SK-N-SH (cell line): Measurements from ENCODE around the gene FMNL2. TPM values are rescaled to one million over a fixed set of nuclear protein-coding genes. Genes with fewer than 3 reads are reported as not detected.

Experiments used
- CTCF ChIA-PET: fragments of 300-600, 350-600 bp; formaldehyde crosslinking; extraction: SDS; loops from one replicate; lab custom pipeline; 2021; lab: Yijun Ruan, JAX
- POLR2A ChIA-PET: fragments of 350-600 bp; sonication (Branson Sonifier 250); formaldehyde crosslinking; extraction: SDS; loops from one replicate; lab custom pipeline; 2020; ENCODE audit warnings: antibody characterized with exemption, inconsistent platforms; lab: Yijun Ruan, JAX
- DNase-seq: peaks from one replicate; pipeline ENCODE4 v3.0.0; 2012
- H2AFZ ChIP-seq: fragments of 200-600 bp; sonication (generic); 2 replicates; pipeline ENCODE4 v1.8.1; 2016; ENCODE audit warnings: antibody characterized with exemption, mild to moderate bottlenecking, low read depth
- H3F3A ChIP-seq: fragments of 200-600 bp; sonication (generic); replicated peaks from 2 replicates; pipeline ENCODE3; 2016; ENCODE audit warnings: antibody characterized with exemption, mild to moderate bottlenecking; ENCODE audit not compliant: insufficient read depth
- H3K27ac ChIP-seq, 2 experiments: fragments of 200-500 bp in 1 of 2; fragments of 200-600 bp in 1 of 2; sonication (Bioruptor generic) in 1 of 2; sonication (generic), shearing (Covaris generic) in 1 of 2; 2 replicates each; pipeline versions ENCODE4 v1.5.1 to v1.6.1; 2014 to 2016; ENCODE audit warnings: low read depth in 2 of 2, inconsistent platforms in 1 of 2, low read length in 1 of 2, mild to moderate bottlenecking in 1 of 2, mixed read lengths in 1 of 2
- H3K27me3 ChIP-seq: fragments of 200-600 bp; sonication (generic), shearing (Covaris generic); 2 replicates; pipeline ENCODE4 v1.6.1; 2016; ENCODE audit warnings: mixed run types; ENCODE audit not compliant: insufficient read depth
- H3K36me3 ChIP-seq, 2 experiments: fragments of 200-500 bp in 1 of 2; fragments of 200-600 bp in 1 of 2; sonication (Bioruptor generic) in 1 of 2; sonication (generic) in 1 of 2; replicated peaks in 1 of 2; 2 replicates each; pipeline versions ENCODE3 to v1.5.1; 2014 to 2016; ENCODE audit warnings: low read length in 1 of 2, mild to moderate bottlenecking in 1 of 2; ENCODE audit not compliant: insufficient read depth in 2 of 2, control insufficient read depth in 1 of 2
- H3K4me1 ChIP-seq, 2 experiments: fragments of 200-500 bp in 1 of 2; fragments of 200-600 bp in 1 of 2; sonication (Bioruptor generic) in 1 of 2; sonication (generic), shearing (Covaris generic) in 1 of 2; 2 replicates each; pipeline versions ENCODE4 v1.5.1 to v1.6.1; 2014 to 2016; ENCODE audit warnings: low read depth in 1 of 2, low read length in 1 of 2, mixed run types in 1 of 2; ENCODE audit not compliant: insufficient read depth in 2 of 2, control insufficient read depth in 1 of 2
- H3K4me2 ChIP-seq: fragments of 200-600 bp; sonication (generic), shearing (Covaris generic); 2 replicates; pipeline ENCODE4 v1.6.1; 2017; ENCODE audit warnings: mixed run types
- H3K4me3 ChIP-seq, 2 experiments: fragments of 200-500 bp in 1 of 2; fragments of 200-600 bp in 1 of 2; sonication (Bioruptor generic) in 1 of 2; sonication (generic), shearing (Covaris generic) in 1 of 2; 2 replicates each; pipeline versions ENCODE4 v1.5.1 to v1.8.1; 2014 to 2016; ENCODE audit warnings: low read depth in 2 of 2, inconsistent platforms in 1 of 2, low read length in 1 of 2, mild to moderate bottlenecking in 1 of 2, mixed read lengths in 1 of 2, moderate library complexity in 1 of 2
- H3K79me2 ChIP-seq: fragments of 200-600 bp; sonication (generic); 2 replicates; pipeline ENCODE4 v1.8.1; 2017; ENCODE audit warnings: mild to moderate bottlenecking; ENCODE audit not compliant: insufficient read depth
- H3K9ac ChIP-seq: fragments of 200-600 bp; sonication (generic); 2 replicates; pipeline ENCODE4 v1.6.1; 2017; ENCODE audit warnings: mixed run types
- H3K9me2 ChIP-seq: fragments of 200-600 bp; sonication (generic); 2 replicates; pipeline ENCODE4 v1.6.1; 2017; ENCODE audit warnings: mixed run types
- H3K9me3 ChIP-seq: fragments of 200-600 bp; sonication (generic); 2 replicates; pipeline ENCODE4 v1.6.1; 2017; ENCODE audit warnings: mixed run types, mild to moderate bottlenecking, moderate library complexity
- H4K20me1 ChIP-seq: fragments of 200-600 bp; sonication (generic); 2 replicates; pipeline ENCODE4 v1.6.1; 2017; ENCODE audit warnings: mild to moderate bottlenecking, mixed run types; ENCODE audit not compliant: insufficient read depth
- ELF1 ChIP-seq: IDR thresholded peaks from 2 replicates; pipeline ENCODE4 v1.4.0; 2012
- EP300 ChIP-seq, 2 experiments: IDR thresholded peaks; 2 replicates each; pipeline versions ENCODE4 v1.4.0 to v1.6.1; 2012; ENCODE audit warnings: borderline replicate concordance in 1 of 2, low read depth in 1 of 2, low read length in 1 of 2
- FOSL2 ChIP-seq: IDR thresholded peaks from 2 replicates; pipeline ENCODE4 v1.4.0; 2012; ENCODE audit warnings: low read depth, mild to moderate bottlenecking, moderate library complexity, borderline replicate concordance
- FOXJ3 ChIP-seq: sonication (generic); formaldehyde crosslinking; IDR thresholded peaks from 2 replicates; pipeline ENCODE4 v1.5.1; 2020; ENCODE audit warnings: mild to moderate bottlenecking, missing genetic modification reagents
- GABPA ChIP-seq: IDR thresholded peaks from 2 replicates; pipeline ENCODE4 v1.4.0; 2012; ENCODE audit warnings: low read depth, mild to moderate bottlenecking
- GATA2 ChIP-seq: sonication (generic); formaldehyde crosslinking; IDR thresholded peaks from 2 replicates; pipeline ENCODE4 v1.5.0; 2020; ENCODE audit warnings: mild to moderate bottlenecking, missing genetic modification reagents
- MEF2A ChIP-seq: IDR thresholded peaks from 2 replicates; pipeline ENCODE4 v1.4.0; 2012; ENCODE audit warnings: low read depth, borderline replicate concordance
- NRF1 ChIP-seq: IDR thresholded peaks from 2 replicates; pipeline ENCODE4 v1.6.1; 2012; ENCODE audit warnings: low read depth, mild to moderate bottlenecking, low read length
- SIN3A ChIP-seq: IDR thresholded peaks from 2 replicates; pipeline ENCODE4 v1.6.1; 2012; ENCODE audit warnings: low read depth, mild to moderate bottlenecking, low read length, moderate library complexity, borderline replicate concordance
- TCF12 ChIP-seq: IDR thresholded peaks from 2 replicates; pipeline ENCODE4 v1.4.0; 2012
- TEAD4 ChIP-seq: IDR thresholded peaks from 2 replicates; pipeline ENCODE4 v1.4.0; 2012; ENCODE audit warnings: mild to moderate bottlenecking, borderline replicate concordance; ENCODE audit not compliant: insufficient read depth
- WGBS: methylation state at CpG from one replicate; pipeline ENCODE4 v1.1.6; 2017; ENCODE audit warnings: low lambda C conversion rate; 5-methylcytosine and 5-hydroxymethylcytosine counted together
- polyA plus RNA-seq, 3 experiments: library from polyadenylated mRNA; depleted of rRNA; stranded (reverse); fragments of >200 nt; gene quantifications; 2 replicates each; pipeline ENCODE4 v1.2.3, GENCODE V29; 2012
- TF ChIP-seq, protein P1 (sequence below): IDR thresholded peaks from 2 replicates; pipeline ENCODE4 v1.4.0; 2012; ENCODE audit warnings: low read depth, borderline replicate concordance
- TF ChIP-seq, protein P2 (sequence below): fragments of 200-600 bp; sonication (generic); IDR thresholded peaks from 2 replicates; pipeline ENCODE4 v1.6.1; 2017; ENCODE audit warnings: antibody characterized with exemption, mild to moderate bottlenecking, moderate library complexity
- TF ChIP-seq, protein P3 (sequence below): fragments of 150-350 bp; IDR thresholded peaks from 2 replicates; pipeline ENCODE4 v1.6.1; 2016; ENCODE audit warnings: mild to moderate bottlenecking, low read depth, low read length
- TF ChIP-seq, protein P4 (sequence below): IDR thresholded peaks from 2 replicates; pipeline ENCODE4 v1.6.1; 2012; ENCODE audit warnings: mild to moderate bottlenecking, low read depth, low read length, moderate library complexity

The FMNL2 gene
- polyA plus RNA-seq, 1 of the 3 experiments (the other 2 are of a cell fraction) = 14.5 TPM

DNA sequence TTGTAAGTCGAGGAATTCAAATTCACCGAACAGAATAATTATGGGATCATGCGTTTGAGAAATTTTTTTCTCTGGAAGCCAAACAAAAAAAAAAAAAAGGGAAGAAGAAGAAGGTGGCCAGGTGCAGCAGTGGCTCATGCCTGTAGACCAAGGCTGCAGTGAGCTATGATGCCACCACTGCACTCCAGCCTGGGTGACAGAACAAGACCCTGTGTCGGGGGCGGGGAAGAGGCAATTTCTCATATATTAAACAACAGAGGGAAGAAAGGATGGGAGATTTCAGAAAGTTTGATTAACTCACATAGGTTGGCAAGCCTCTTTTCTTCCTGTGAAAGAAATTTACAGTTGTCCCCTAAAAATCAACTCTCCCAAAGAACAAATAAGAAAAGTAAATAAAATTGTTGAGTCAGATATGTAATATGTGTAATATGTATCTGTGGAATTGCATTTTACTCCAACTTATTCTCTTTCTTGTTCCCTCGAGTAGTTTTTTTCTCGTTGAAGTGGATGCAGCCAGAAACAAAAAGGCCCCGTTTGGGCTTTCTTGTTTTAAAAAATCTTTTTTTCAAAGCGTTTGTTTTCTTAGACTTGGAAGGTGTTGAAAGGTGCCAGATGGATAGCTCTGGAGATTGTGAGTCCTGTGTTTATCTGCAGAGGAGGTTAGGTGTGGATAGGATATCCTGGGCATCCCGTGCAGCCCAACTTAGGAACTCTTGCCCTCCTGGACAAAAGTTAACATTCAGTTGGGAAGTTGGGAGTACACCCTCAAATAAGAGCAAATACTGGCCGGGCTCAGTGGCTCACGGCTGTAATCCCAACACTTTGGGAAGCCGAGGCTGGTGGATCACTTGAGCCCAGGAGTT, 25.4 kb upstream of the FMNL2 start:
- no peaks in the 10 kb centered on the region for H3K4me1 ChIP-seq
- POLR2A ChIA-PET = no interaction called here
- TF ChIP-seq GABPA = no peak
- TF ChIP-seq, protein P1, sequence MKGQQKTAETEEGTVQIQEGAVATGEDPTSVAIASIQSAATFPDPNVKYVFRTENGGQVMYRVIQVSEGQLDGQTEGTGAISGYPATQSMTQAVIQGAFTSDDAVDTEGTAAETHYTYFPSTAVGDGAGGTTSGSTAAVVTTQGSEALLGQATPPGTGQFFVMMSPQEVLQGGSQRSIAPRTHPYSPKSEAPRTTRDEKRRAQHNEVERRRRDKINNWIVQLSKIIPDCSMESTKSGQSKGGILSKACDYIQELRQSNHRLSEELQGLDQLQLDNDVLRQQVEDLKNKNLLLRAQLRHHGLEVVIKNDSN = no peak
- no peak for TF ChIP-seq TCF12
- TF ChIP-seq EP300 (IDR thresholded peaks at IDR 0.05; ENCODE audit: borderline replicate concordance in 1 of 2, low read depth in 1 of 2, low read length in 1 of 2) = no peak
- no peak for TF ChIP-seq NRF1
- TF ChIP-seq ELF1 = no peak
- no peak for TF ChIP-seq SIN3A
- TF ChIP-seq MEF2A = no peak
- TF ChIP-seq, protein P2, sequence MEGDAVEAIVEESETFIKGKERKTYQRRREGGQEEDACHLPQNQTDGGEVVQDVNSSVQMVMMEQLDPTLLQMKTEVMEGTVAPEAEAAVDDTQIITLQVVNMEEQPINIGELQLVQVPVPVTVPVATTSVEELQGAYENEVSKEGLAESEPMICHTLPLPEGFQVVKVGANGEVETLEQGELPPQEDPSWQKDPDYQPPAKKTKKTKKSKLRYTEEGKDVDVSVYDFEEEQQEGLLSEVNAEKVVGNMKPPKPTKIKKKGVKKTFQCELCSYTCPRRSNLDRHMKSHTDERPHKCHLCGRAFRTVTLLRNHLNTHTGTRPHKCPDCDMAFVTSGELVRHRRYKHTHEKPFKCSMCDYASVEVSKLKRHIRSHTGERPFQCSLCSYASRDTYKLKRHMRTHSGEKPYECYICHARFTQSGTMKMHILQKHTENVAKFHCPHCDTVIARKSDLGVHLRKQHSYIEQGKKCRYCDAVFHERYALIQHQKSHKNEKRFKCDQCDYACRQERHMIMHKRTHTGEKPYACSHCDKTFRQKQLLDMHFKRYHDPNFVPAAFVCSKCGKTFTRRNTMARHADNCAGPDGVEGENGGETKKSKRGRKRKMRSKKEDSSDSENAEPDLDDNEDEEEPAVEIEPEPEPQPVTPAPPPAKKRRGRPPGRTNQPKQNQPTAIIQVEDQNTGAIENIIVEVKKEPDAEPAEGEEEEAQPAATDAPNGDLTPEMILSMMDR = no peak
- no peak for TF ChIP-seq GATA2 (CRISPR knock-in tag)
- TF ChIP-seq, protein P3, sequence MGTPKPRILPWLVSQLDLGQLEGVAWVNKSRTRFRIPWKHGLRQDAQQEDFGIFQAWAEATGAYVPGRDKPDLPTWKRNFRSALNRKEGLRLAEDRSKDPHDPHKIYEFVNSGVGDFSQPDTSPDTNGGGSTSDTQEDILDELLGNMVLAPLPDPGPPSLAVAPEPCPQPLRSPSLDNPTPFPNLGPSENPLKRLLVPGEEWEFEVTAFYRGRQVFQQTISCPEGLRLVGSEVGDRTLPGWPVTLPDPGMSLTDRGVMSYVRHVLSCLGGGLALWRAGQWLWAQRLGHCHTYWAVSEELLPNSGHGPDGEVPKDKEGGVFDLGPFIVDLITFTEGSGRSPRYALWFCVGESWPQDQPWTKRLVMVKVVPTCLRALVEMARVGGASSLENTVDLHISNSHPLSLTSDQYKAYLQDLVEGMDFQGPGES = no peak
- TF ChIP-seq, protein P4, sequence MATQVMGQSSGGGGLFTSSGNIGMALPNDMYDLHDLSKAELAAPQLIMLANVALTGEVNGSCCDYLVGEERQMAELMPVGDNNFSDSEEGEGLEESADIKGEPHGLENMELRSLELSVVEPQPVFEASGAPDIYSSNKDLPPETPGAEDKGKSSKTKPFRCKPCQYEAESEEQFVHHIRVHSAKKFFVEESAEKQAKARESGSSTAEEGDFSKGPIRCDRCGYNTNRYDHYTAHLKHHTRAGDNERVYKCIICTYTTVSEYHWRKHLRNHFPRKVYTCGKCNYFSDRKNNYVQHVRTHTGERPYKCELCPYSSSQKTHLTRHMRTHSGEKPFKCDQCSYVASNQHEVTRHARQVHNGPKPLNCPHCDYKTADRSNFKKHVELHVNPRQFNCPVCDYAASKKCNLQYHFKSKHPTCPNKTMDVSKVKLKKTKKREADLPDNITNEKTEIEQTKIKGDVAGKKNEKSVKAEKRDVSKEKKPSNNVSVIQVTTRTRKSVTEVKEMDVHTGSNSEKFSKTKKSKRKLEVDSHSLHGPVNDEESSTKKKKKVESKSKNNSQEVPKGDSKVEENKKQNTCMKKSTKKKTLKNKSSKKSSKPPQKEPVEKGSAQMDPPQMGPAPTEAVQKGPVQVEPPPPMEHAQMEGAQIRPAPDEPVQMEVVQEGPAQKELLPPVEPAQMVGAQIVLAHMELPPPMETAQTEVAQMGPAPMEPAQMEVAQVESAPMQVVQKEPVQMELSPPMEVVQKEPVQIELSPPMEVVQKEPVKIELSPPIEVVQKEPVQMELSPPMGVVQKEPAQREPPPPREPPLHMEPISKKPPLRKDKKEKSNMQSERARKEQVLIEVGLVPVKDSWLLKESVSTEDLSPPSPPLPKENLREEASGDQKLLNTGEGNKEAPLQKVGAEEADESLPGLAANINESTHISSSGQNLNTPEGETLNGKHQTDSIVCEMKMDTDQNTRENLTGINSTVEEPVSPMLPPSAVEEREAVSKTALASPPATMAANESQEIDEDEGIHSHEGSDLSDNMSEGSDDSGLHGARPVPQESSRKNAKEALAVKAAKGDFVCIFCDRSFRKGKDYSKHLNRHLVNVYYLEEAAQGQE = no peak
- TF ChIP-seq FOXJ3 (CRISPR knock-in tag) = no peak
- TF ChIP-seq FOSL2 = no peak
- TF ChIP-seq TEAD4 = no peak
- TF ChIP-seq, all 33 proteins: peak for 0
- Histone ChIP-seq H3K79me2 (no peaks in the 10 kb centered on the region), H3K4me2 (no peak overlapping the region), H3K9me2 (no peaks in the 10 kb centered on the region), H2AFZ (no peak overlapping the region; the same call in 1 of the 2 replicates), H3K27me3 (no peaks in the 10 kb centered on the region), H3K36me3 (no peaks in the 10 kb centered on the region), H3K9ac (no peak overlapping the region), H4K20me1 (no peaks in the 10 kb centered on the region), H3F3A (no peaks in the 10 kb centered on the region), H3K4me3 (no peak overlapping the region), H3K27ac (no peak overlapping the region), H3K9me3 (no peaks in the 10 kb centered on the region)
- WGBS = 74% methylated on average over 13 of the region's 13 CpGs
- CTCF ChIA-PET = no interaction called here
- no peak for DNase-seq
